GM18498 (cell line): ENCODE measurements around the gene PIEZO2.

Experiments used
- ATAC-seq: cut with Tn5 transposase; IDR thresholded peaks from one replicate; pipeline ENCODE4 v1.9.1; 2021; ENCODE audit warnings: mild to moderate bottlenecking, moderate library complexity; ENCODE audit not compliant: unreplicated experiment

The PIEZO2 gene

GRCh38 chr18:11113937-11114336 is 35.4 kb downstream of the PIEZO2 start:
- ATAC-seq, result no peak

- ATAC-seq, result no peak
Observed at GRCh38 chr18:11113046-11113548, 36.3 kb downstream of the PIEZO2 start.

GRCh38 chr18:11112286-11112685 is 37.1 kb downstream of the PIEZO2 start:
- ATAC-seq, result no peak

- ATAC-seq, result no peak
Observed at GRCh38 chr18:11110509-11110908, 38.9 kb downstream of the PIEZO2 start.

GRCh38 chr18:11108947-11109346 is 40.4 kb downstream of the PIEZO2 start:
- no peak for ATAC-seq

GRCh38 chr18:11106894-11107293 is 42.5 kb downstream of the PIEZO2 start:
- ATAC-seq, result no peak

- ATAC-seq, result no peak
Observed at GRCh38 chr18:11105463-11105862, 43.9 kb downstream of the PIEZO2 start.

GRCh38 chr18:11104307-11104706 is 45.1 kb downstream of the PIEZO2 start:
- ATAC-seq, result no peak

- ATAC-seq, result no peak
Observed at GRCh38 chr18:11096839-11097750, 52.3 kb downstream of the PIEZO2 start.

DNA sequence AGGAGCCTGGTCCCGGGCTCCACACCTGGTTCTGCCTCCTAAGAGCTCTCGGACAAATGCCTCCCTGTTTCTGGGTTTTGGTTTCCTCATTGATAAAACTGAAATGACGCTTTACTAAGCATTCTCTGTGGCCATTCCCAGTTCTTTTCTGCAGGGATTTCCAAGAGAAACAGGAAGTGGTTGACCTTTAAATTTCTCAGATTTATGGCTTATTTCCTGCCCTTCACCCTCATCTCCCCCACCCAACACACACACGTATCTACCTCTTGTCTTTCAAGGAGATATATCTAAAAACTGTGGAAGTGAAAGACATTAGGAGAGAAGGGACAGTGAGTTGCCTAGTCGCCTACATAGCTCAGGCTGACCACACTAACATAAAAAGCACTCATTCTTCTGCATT is 53.0 kb downstream of the PIEZO2 start:
- ATAC-seq, result no peak

- no peak for ATAC-seq
Observed at GRCh38 chr18:11095674-11096293, 53.6 kb downstream of the PIEZO2 start.

GRCh38 chr18:11095211-11095610 is 54.2 kb downstream of the PIEZO2 start:
- no peak for ATAC-seq

DNA sequence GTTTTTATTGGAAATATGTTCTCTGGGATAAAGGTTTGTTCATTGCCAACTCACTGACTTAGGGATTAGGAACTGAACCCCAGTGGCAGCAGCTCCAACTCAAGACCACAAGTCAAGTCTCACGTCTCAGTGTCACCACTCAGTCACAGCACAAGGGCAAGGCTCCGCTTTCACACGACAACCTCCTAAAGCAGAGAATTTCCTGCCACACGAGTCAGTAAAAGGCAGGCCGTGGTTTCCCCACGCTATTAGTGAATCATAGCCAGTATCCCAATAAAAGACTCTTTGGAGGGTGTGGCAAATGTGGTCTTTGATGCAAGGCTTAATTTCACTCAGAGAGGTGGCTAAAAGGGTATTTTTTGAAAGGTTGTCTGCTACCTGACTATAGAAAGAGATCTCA is 57.6 kb downstream of the PIEZO2 start:
- no peak for ATAC-seq

GRCh38 chr18:11089931-11090715 is 59.2 kb downstream of the PIEZO2 start:
- ATAC-seq, result no peak

DNA sequence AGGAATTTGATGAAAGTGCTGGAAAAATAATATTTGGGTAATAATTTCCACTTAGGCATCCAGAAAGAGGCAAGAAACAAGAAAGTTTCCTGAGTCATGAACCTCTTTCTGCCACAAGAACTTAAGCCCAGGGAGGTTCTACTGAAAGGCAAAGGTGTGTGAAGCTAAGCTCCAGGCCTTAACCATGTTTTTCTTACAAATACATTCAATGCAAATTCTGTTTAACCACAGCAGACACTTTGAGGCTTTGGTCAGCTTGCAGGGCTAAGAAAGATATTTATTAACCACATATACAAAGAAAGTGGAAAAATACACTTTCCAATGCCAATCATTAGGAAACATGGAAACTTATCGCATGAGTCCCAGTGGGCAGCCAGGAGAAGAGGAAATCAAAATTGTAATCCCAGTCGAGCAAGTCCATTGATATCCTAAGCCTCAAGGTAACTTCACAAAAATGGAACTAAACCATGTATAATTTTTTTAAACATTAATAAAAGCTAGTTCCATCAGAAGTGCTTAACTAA is 68.3 kb downstream of the PIEZO2 start:
- ATAC-seq, result no peak

GRCh38 chr18:11078491-11078890 is 70.9 kb downstream of the PIEZO2 start:
- ATAC-seq, result no peak

DNA sequence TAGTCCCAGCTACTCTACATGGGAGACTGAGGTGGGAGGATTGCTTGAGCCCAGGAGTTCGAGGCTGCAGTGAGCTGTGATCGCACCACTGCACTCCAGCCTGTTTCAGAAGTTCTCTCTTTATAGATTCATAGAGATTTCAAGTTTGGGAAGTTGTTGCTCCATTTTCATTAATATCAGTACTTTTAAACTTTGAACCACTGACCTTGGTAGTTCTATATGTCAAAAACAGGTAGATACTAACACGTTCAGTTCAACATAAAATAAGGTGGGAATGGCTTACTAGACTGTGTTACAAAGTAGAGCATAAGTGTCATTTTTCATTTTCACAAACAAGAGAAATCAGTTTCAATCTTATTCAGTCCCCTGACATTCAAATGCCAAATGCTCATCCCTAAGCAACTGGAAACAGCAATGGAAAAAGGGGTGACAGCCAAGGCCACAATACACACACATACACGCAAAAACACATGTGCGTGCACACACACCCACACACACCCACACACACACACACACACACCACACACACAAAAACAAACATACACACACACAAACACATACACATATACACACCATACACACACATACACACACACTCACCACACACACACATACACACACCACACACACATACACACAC is 71.7 kb downstream of the PIEZO2 start:
- no peak for ATAC-seq

DNA sequence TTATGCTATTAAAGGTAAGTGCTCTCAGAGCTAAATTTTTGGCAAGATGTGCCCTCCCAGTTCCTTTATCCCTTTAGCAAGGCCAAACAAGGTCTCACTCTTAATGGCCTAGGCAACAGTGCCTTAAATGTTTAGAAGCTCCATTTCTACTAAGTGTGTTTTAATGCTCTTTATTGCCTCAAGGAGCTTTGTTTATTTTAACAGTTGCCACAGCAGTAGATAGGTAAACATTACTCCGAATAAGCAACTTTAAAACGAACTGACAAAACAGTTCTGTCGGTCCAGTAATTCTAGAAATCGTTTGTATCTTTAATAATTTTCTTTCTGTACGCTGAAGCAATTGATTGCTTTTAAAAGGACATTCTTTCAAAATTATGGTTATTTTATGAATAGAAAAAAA is 74.5 kb downstream of the PIEZO2 start:
- ATAC-seq, result no peak

DNA sequence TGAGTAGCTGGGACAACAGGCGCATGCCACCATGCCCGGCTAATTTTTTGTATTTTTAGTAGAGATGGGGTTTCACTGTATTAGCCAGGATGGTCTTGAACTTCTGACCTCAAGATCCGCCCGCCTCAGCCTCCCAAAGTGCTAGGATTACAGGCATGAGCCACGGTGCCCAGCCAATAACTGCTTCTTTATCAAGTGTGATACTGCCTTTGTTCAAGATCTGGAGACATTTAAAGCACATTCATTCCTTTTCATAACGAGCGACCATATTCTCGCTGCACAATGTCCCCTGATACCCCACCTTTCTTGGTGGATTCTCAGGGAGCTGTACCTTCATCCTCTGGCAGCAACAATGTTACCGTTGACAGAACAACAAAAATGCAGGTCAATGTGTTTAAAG is 75.4 kb downstream of the PIEZO2 start:
- no peak for ATAC-seq

GRCh38 chr18:11072632-11073031 is 76.7 kb downstream of the PIEZO2 start:
- ATAC-seq, result no peak

- ATAC-seq, result no peak
Observed at GRCh38 chr18:11071300-11071699, 78.1 kb downstream of the PIEZO2 start.
